ENCODE results near the gene STXBP1. TPM values are rescaled to one million over a fixed set of nuclear protein-coding genes. Genes with fewer than 3 reads are reported as not detected.

The STXBP1 gene
- total RNA-seq, 2 experiments from 2014 or later, result 1.9 to 3.4 TPM

GRCh38 chr9:127629468-127630081 is 17.5 kb downstream of the STXBP1 start:
- Mint-ChIP-seq H3K4me3 (no peak overlapping the region), H3K27me3 (peaks cover 4% of the 10 kb centered on the region), H3K4me1 (ENCODE audit: low read depth) (no peaks in the 10 kb centered on the region), H3K27ac (no peak overlapping the region), H3K36me3 (ENCODE audit: low read depth) (no peaks in the 10 kb centered on the region), H3K9me3 (no peaks in the 10 kb centered on the region)
- Histone ChIP-seq H3K4me3 (ENCODE audit: low read length) (no peak overlapping the region), H3K27ac (ENCODE audit: low read depth in 1 of 2, low read length in 2 of 2) (no peak overlapping the region), H3K36me3 (ENCODE audit: insufficient read depth, low read length) (no peaks in the 10 kb centered on the region), H3K9me3 (ENCODE audit: control insufficient read depth in 1 of 2, insufficient read depth in 1 of 2, low read length in 2 of 2) (no peaks in the 10 kb centered on the region), H3K27me3 (ENCODE audit: control insufficient read depth in 1 of 2, insufficient read depth in 2 of 2, low read length in 2 of 2) (no peaks in the 10 kb centered on the region), H3K4me1 (ENCODE audit: insufficient read depth, low read length) (peaks cover 6% of the 10 kb centered on the region)
- DNase-seq (peak in 3 of 14 experiments; percentile 14 to 27 (median 20)), ATAC-seq (ENCODE audit: poor library complexity) (no peak)
- CTCF ChIA-PET, result no interaction called here
- no peak for TF ChIP-seq CTCF (IDR thresholded peaks at IDR 0.05)
- intact Hi-C loops (cut with DNase I, micrococcal nuclease), result no loop called here
- POLR2A ChIA-PET, result interaction anchor here (0.6 kb wide), 1 partner anchor 243 kb away, joined by 4 read pairs; no protein-coding TSS in a partner anchor

- ATAC-seq (ENCODE audit: poor library complexity) (no peak), DNase-seq (no peak)
- TF ChIP-seq CTCF (IDR thresholded peaks at IDR 0.05), result no peak
- POLR2A ChIA-PET, result interaction anchor here (1.5 kb wide), 1 partner anchor 25 kb away, joined by 4 read pairs; no protein-coding TSS in a partner anchor
- no peaks in the 10 kb centered on the region for H3K27me3 ChIP-seq (ENCODE audit: control insufficient read depth in 1 of 2, insufficient read depth in 2 of 2, low read length in 2 of 2)
- no peaks in the 10 kb centered on the region for H3K9me3 ChIP-seq (ENCODE audit: control insufficient read depth in 1 of 2, insufficient read depth in 1 of 2, low read length in 2 of 2)
- H3K36me3 Mint-ChIP-seq (ENCODE audit: low read depth), result no peaks in the 10 kb centered on the region
- H3K4me3 ChIP-seq (ENCODE audit: low read length), result no peak overlapping the region
- H3K36me3 ChIP-seq (ENCODE audit: insufficient read depth, low read length), result no peaks in the 10 kb centered on the region
- CTCF ChIA-PET, result no interaction called here
- no peak overlapping the region for H3K27ac ChIP-seq (ENCODE audit: low read depth in 1 of 2, low read length in 2 of 2)
- peaks cover 4% of the 10 kb centered on the region for H3K27me3 Mint-ChIP-seq
- no peaks in the 10 kb centered on the region for H3K9me3 Mint-ChIP-seq
- intact Hi-C loops (cut with DNase I, micrococcal nuclease), result no loop called here
- H3K27ac Mint-ChIP-seq, result no peak overlapping the region
- H3K4me1 Mint-ChIP-seq (ENCODE audit: low read depth), result no peaks in the 10 kb centered on the region
- H3K4me3 Mint-ChIP-seq, result no peak overlapping the region
- peaks cover 6% of the 10 kb centered on the region for H3K4me1 ChIP-seq (ENCODE audit: insufficient read depth, low read length)
These were observed 21.3 kb downstream of the STXBP1 start for GRCh38 chr9:127633216-127633862.

GRCh38 chr9:127634021-127634420 is 21.9 kb downstream of the STXBP1 start:
- CTCF ChIA-PET, result no interaction called here
- H3K4me1 ChIP-seq (ENCODE audit: insufficient read depth, low read length), result peaks cover 6% of the 10 kb centered on the region
- H3K9me3 ChIP-seq (ENCODE audit: control insufficient read depth in 1 of 2, insufficient read depth in 1 of 2, low read length in 2 of 2), result no peaks in the 10 kb centered on the region
- no peak for DNase-seq
- Mint-ChIP-seq H3K36me3 (ENCODE audit: low read depth) (no peaks in the 10 kb centered on the region), H3K27ac (no peak overlapping the region), H3K27me3 (peaks cover under 1% of the 10 kb centered on the region), H3K9me3 (no peaks in the 10 kb centered on the region), H3K4me1 (ENCODE audit: low read depth) (no peaks in the 10 kb centered on the region), H3K4me3 (no peak overlapping the region)
- H3K36me3 ChIP-seq (ENCODE audit: insufficient read depth, low read length), result no peaks in the 10 kb centered on the region
- ATAC-seq (ENCODE audit: poor library complexity), result no peak
- POLR2A ChIA-PET, result interaction anchor here (1.5 kb wide), 1 partner anchor 26 kb away, joined by 4 read pairs; no protein-coding TSS in a partner anchor
- TF ChIP-seq CTCF (IDR thresholded peaks at IDR 0.05), result no peak
- intact Hi-C loops (cut with DNase I, micrococcal nuclease), result no loop called here
- no peak overlapping the region for H3K27ac ChIP-seq (ENCODE audit: low read depth in 1 of 2, low read length in 2 of 2)
- no peaks in the 10 kb centered on the region for H3K27me3 ChIP-seq (ENCODE audit: control insufficient read depth in 1 of 2, insufficient read depth in 2 of 2, low read length in 2 of 2)
- H3K4me3 ChIP-seq (ENCODE audit: low read length), result no peak overlapping the region

Data from CD4-positive, alpha-beta T cell (primary cell).